Neural progenitor cell (in vitro differentiated cells): Measurements from ENCODE around the gene KIF1B. TPM values are rescaled to one million over a fixed set of nuclear protein-coding genes. Genes with fewer than 3 reads are reported as not detected.

Experiments used
- DNase-seq: peaks from one replicate; pipeline ENCODE4 v3.0.0-alpha.2; 2016; ENCODE audit warnings: low spot score
- H2AFZ ChIP-seq: fragments of 200-600 bp; sonication (generic); replicated peaks from 2 replicates; pipeline ENCODE4 v1.6.1; 2016; ENCODE audit warnings: antibody characterized with exemption
- H3F3A ChIP-seq: fragments of 200-600 bp; sonication (generic); 2 replicates; pipeline ENCODE4 v1.6.1; 2016; ENCODE audit warnings: antibody characterized with exemption, low read depth
- H3K27ac ChIP-seq: fragments of 200-600 bp; sonication (generic); 2 replicates; pipeline ENCODE4 v1.5.1; 2016; ENCODE audit warnings: mild to moderate bottlenecking
- H3K27me3 ChIP-seq: fragments of 200-600 bp; sonication (generic); 2 replicates; pipeline ENCODE4 v1.6.1; 2016; ENCODE audit warnings: mild to moderate bottlenecking, moderate library complexity
- H3K36me3 ChIP-seq: fragments of 200-600 bp; sonication (generic); 2 replicates; pipeline ENCODE4 v1.5.1; 2016
- H3K4me1 ChIP-seq: fragments of 200-600 bp; sonication (generic); 2 replicates; pipeline ENCODE4 v1.6.1; 2016; ENCODE audit warnings: mixed run types
- H3K4me2 ChIP-seq: fragments of 200-600 bp; sonication (generic); 2 replicates; pipeline ENCODE4 v1.6.1; 2016
- H3K4me3 ChIP-seq: fragments of 200-600 bp; sonication (generic); 2 replicates; pipeline ENCODE4 v1.5.1; 2016
- H3K79me2 ChIP-seq: fragments of 200-600 bp; sonication (generic); 2 replicates; pipeline ENCODE4 v1.6.1; 2016; ENCODE audit warnings: low read depth
- H3K9ac ChIP-seq: fragments of 200-600 bp; sonication (generic); 2 replicates; pipeline ENCODE4 v1.6.1; 2016
- H3K9me3 ChIP-seq: fragments of 200-600 bp; sonication (generic); 2 replicates; pipeline ENCODE4 v1.5.1; 2016; ENCODE audit warnings: low read depth
- H4K20me1 ChIP-seq: fragments of 200-600 bp; sonication (generic); 2 replicates; pipeline ENCODE4 v1.6.1; 2016; ENCODE audit warnings: low read depth
- H3K27ac Mint-ChIP-seq: 3 replicates; pipeline ENCODE4 v1.8.0; 2021; ENCODE audit warnings: mixed read lengths
- H3K27me3 Mint-ChIP-seq: 2 replicates; pipeline ENCODE4 v1.8.0; 2022; ENCODE audit warnings: low read depth, mild to moderate bottlenecking, inconsistent platforms, moderate library complexity, mixed read lengths; ENCODE audit not compliant: insufficient read depth
- H3K36me3 Mint-ChIP-seq: 3 replicates; pipeline ENCODE4 v1.8.0; 2021; ENCODE audit warnings: mixed read lengths
- H3K4me1 Mint-ChIP-seq: 3 replicates; pipeline ENCODE4 v1.8.0; 2021; ENCODE audit warnings: mixed read lengths
- H3K4me3 Mint-ChIP-seq: 3 replicates; pipeline ENCODE4 v1.8.0; 2021; ENCODE audit warnings: mild to moderate bottlenecking, moderate library complexity, mixed read lengths
- H3K9me3 Mint-ChIP-seq: 3 replicates; pipeline ENCODE4 v1.8.0; 2020; ENCODE audit warnings: mixed read lengths
- CTCF ChIP-seq: fragments of 200-600 bp; sonication (generic); IDR thresholded peaks from 2 replicates; pipeline ENCODE4 v1.5.1; 2017; ENCODE audit warnings: antibody characterized with exemption, mild to moderate bottlenecking
- EZH2 ChIP-seq: fragments of 200-600 bp; sonication (generic); IDR thresholded peaks from 2 replicates; pipeline ENCODE4 v1.6.1; 2017; ENCODE audit warnings: antibody characterized with exemption, mild to moderate bottlenecking, moderate library complexity
- EZH2phosphoT487 ChIP-seq: fragments of 200-600 bp; sonication (generic); IDR thresholded peaks from 2 replicates; pipeline ENCODE4 v1.6.1; 2017; ENCODE audit warnings: antibody characterized with exemption
- total RNA-seq: library from RNA; depleted of rRNA; stranded (reverse); fragments of >200 nt; gene quantifications from 2 replicates; pipeline ENCODE4 v1.2.3, GENCODE V29; 2015; ENCODE audit warnings: low replicate concordance

Gene KIF1B
- total RNA-seq, 1 donor from 2014 or later: 52.0 TPM

GRCh38 chr1:10185759-10186158, 24.6 kb upstream of the KIF1B start:
- H3F3A ChIP-seq: peaks cover 34% of the 10 kb centered on the region
- H3K4me2 ChIP-seq: no peak overlapping the region
- peaks cover 8% of the 10 kb centered on the region for H3K4me1 ChIP-seq
- H2AFZ ChIP-seq: no peak overlapping the region
- H4K20me1 ChIP-seq: no peaks in the 10 kb centered on the region
- no peaks in the 10 kb centered on the region for H3K27me3 ChIP-seq
- TF ChIP-seq EZH2 (no peak), EZH2phosphoT487 (no peak), CTCF (no peak)
- Mint-ChIP-seq H3K4me1 (peaks cover 22% of the 10 kb centered on the region), H3K36me3 (peaks cover 15% of the 10 kb centered on the region), H3K9me3 (peaks cover 2% of the 10 kb centered on the region), H3K27ac (no peak overlapping the region), H3K27me3 (peaks cover 3% of the 10 kb centered on the region), H3K4me3 (no peak overlapping the region)
- H3K79me2 ChIP-seq: no peaks in the 10 kb centered on the region
- H3K9me3 ChIP-seq: no peaks in the 10 kb centered on the region
- no peak overlapping the region for H3K27ac ChIP-seq
- no peaks in the 10 kb centered on the region for H3K36me3 ChIP-seq
- no peak overlapping the region for H3K9ac ChIP-seq
- no peak overlapping the region for H3K4me3 ChIP-seq
- no peak for DNase-seq

DNA sequence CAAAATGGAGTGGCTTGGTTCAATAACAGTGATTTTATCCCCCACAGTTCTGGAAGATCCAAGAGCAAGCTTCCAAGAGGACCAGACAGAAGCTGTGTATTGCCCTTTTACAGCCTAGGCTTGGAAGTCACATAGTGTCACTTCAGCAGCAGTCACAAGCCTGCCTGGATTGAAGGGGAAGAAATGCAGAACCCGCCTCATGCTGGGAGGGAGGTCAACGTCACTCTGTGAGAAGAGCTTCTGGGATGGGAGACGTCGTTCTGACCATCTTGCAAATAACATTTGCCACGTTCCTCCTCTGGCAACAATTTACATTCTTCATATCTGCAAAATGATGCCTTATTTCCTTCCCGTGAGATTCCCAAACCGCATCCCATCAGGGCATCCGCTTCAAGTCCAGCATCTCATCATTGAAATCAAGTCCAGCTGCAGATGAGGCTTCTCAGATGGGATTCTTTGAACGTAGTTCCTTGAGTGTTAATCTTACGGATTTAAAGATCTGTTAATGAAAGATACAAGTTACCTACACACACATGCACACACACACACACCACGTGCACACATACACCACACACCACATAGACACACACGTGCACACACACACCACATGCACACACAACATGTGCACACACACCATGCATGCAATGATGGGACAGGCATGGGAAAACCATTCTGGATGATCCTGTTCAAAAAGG, 23.9 kb upstream of the KIF1B start:
- Mint-ChIP-seq H3K9me3 (peaks cover 2% of the 10 kb centered on the region), H3K27me3 (peaks cover 3% of the 10 kb centered on the region), H3K27ac (no peak overlapping the region), H3K4me1 (peaks cover 16% of the 10 kb centered on the region), H3K36me3 (peaks cover 13% of the 10 kb centered on the region), H3K4me3 (no peak overlapping the region)
- no peak for DNase-seq
- H2AFZ ChIP-seq: no peak overlapping the region
- H3K79me2 ChIP-seq: no peaks in the 10 kb centered on the region
- H3K27me3 ChIP-seq: no peaks in the 10 kb centered on the region
- peaks cover 26% of the 10 kb centered on the region for H3F3A ChIP-seq
- no peak overlapping the region for H3K4me2 ChIP-seq
- H3K36me3 ChIP-seq: no peaks in the 10 kb centered on the region
- no peaks in the 10 kb centered on the region for H4K20me1 ChIP-seq
- H3K9me3 ChIP-seq: no peaks in the 10 kb centered on the region
- TF ChIP-seq EZH2 (no peak), EZH2phosphoT487 (no peak), CTCF (no peak)
- H3K27ac ChIP-seq: no peak overlapping the region
- no peak overlapping the region for H3K4me3 ChIP-seq
- no peak overlapping the region for H3K9ac ChIP-seq
- peaks cover under 1% of the 10 kb centered on the region for H3K4me1 ChIP-seq

GRCh38 chr1:10187026-10187334, 23.4 kb upstream of the KIF1B start:
- TF ChIP-seq CTCF: no peak
- no peak for TF ChIP-seq EZH2phosphoT487
- no peak for TF ChIP-seq EZH2
- Mint-ChIP-seq H3K4me1 (peaks cover 16% of the 10 kb centered on the region), H3K36me3 (peaks cover 13% of the 10 kb centered on the region), H3K27ac (no peak overlapping the region), H3K9me3 (peaks cover 2% of the 10 kb centered on the region), H3K4me3 (no peak overlapping the region), H3K27me3 (peaks cover 3% of the 10 kb centered on the region)
- Histone ChIP-seq H3K4me1 (no peaks in the 10 kb centered on the region), H3K9ac (no peak overlapping the region), H3K4me2 (no peak overlapping the region), H3F3A (peaks cover 26% of the 10 kb centered on the region), H3K9me3 (no peaks in the 10 kb centered on the region), H3K4me3 (no peak overlapping the region), H3K27me3 (no peaks in the 10 kb centered on the region), H3K79me2 (no peaks in the 10 kb centered on the region), H3K27ac (no peak overlapping the region), H4K20me1 (no peaks in the 10 kb centered on the region), H3K36me3 (no peaks in the 10 kb centered on the region), H2AFZ (no peak overlapping the region)
- no peak for DNase-seq
